Measurements from ENCODE around the gene FUOM. TPM values are rescaled to one million over a fixed set of nuclear protein-coding genes. Genes with fewer than 3 reads are reported as not detected.

Gene FUOM
- total and polyA plus RNA-seq, 2 donors (not counting 3 experiments of a cell fraction or from before 2014, with no cell fraction given), result 17.4 to 33.9 TPM

GRCh38 chr10:133336577-133337369, 21.0 kb downstream of the FUOM start, which contains the start of gene CALY:
CALY (minus strand) TSS chr10:133336896; CDS start chr10:133328989, 7,907 bp downstream.
- H2AFZ ChIP-seq (ENCODE audit: low read depth, low read length), result no peak within 1 kb of the TSS
- DNase-seq (ENCODE audit: low read depth, low spot score), result no peak
- H3K27ac ChIP-seq (ENCODE audit: insufficient read depth, low read depth, low read length), result no peak within 1 kb of the TSS
- no peak within 1 kb of the TSS for H3K4me2 ChIP-seq (ENCODE audit: insufficient read depth, low read length)
- H4K20me1 ChIP-seq (replicated peaks; ENCODE audit: control insufficient read depth, extremely low read depth, insufficient read depth, low read length), result no peaks in the 10 kb centered on the region
- H3K9ac ChIP-seq (replicated peaks; ENCODE audit: extremely low read depth, insufficient read depth, low read length), result no peak within 1 kb of the TSS
- dilution Hi-C loops (cut with MboI; ENCODE audit: extremely low pct_ligation_motif_present, low sequenced_read_pairs) (no loop called here), intact Hi-C loops (cut with micrococcal nuclease) (no loop called here)
- no peaks in the 10 kb centered on the region for H3K4me1 ChIP-seq (ENCODE audit: control insufficient read depth, extremely low read depth, insufficient read depth, low read length)
- POLR2A ChIA-PET, result no interaction called here
- FAIRE-seq, result no peak
- H3K9me1 ChIP-seq (replicated peaks; ENCODE audit: control insufficient read depth, extremely low read depth, insufficient read depth, low read length), result no peaks in the 10 kb centered on the region
- peaks cover 17 to 36% of the 10 kb centered on the region in 2 experiments for H3K27me3 ChIP-seq (ENCODE audit: control insufficient read depth in 2 of 2, insufficient read depth in 2 of 2, low read length in 2 of 2)
- TF ChIP-seq MYC (IDR thresholded peaks at IDR 0.05; ENCODE audit: low read depth, low read length) (no peak), MAX (IDR thresholded peaks at IDR 0.05; ENCODE audit: insufficient read depth, insufficient read length) (no peak), FOS (IDR thresholded peaks at IDR 0.05; ENCODE audit: borderline replicate concordance, insufficient read depth, low read length) (no peak), EZH2 (IDR thresholded peaks at IDR 0.05; ENCODE audit: borderline replicate concordance, low read depth, low read length, severe bottlenecking) (peak; percentile 72)
- TF ChIP-seq, protein P1, sequence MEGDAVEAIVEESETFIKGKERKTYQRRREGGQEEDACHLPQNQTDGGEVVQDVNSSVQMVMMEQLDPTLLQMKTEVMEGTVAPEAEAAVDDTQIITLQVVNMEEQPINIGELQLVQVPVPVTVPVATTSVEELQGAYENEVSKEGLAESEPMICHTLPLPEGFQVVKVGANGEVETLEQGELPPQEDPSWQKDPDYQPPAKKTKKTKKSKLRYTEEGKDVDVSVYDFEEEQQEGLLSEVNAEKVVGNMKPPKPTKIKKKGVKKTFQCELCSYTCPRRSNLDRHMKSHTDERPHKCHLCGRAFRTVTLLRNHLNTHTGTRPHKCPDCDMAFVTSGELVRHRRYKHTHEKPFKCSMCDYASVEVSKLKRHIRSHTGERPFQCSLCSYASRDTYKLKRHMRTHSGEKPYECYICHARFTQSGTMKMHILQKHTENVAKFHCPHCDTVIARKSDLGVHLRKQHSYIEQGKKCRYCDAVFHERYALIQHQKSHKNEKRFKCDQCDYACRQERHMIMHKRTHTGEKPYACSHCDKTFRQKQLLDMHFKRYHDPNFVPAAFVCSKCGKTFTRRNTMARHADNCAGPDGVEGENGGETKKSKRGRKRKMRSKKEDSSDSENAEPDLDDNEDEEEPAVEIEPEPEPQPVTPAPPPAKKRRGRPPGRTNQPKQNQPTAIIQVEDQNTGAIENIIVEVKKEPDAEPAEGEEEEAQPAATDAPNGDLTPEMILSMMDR (IDR thresholded peaks at IDR 0.05; ENCODE audit: extremely low read depth in 1 of 2, insufficient read depth in 1 of 2, low read depth in 1 of 2, low read length in 2 of 2), result no peak
- BruUV-seq (replicated peaks), result no TSS peak
- CTCF ChIA-PET, result no interaction called here
- H3K79me2 ChIP-seq (ENCODE audit: control insufficient read depth, insufficient read depth, low read length), result no peaks in the 10 kb centered on the region
- H3K4me3 ChIP-seq (replicated peaks in 1 of 3; ENCODE audit: insufficient read depth in 1 of 3, low read depth in 1 of 3, low read length in 3 of 3), result no peak within 1 kb of the TSS
- no peaks in the 10 kb centered on the region for H3K9me3 ChIP-seq (replicated peaks; ENCODE audit: control insufficient read depth, insufficient read depth, low read length)
- no peaks in the 10 kb centered on the region for H3K36me3 ChIP-seq (ENCODE audit: control insufficient read depth in 2 of 2, extremely low read depth in 1 of 2, insufficient read depth in 2 of 2, low read length in 2 of 2)

All from endothelial cell of umbilical vein (primary cell).